H1 (cell line): ENCODE measurements around the gene TUG1. TPM values are rescaled to one million over a fixed set of nuclear protein-coding genes. Genes with fewer than 3 reads are reported as not detected.

ENCODE experiments used
- CTCF ChIA-PET: fragments of 300-600 bp; sonication (Branson Sonifier 250); formaldehyde crosslinking; loops from one replicate; lab custom pipeline; 2021; ENCODE audit not compliant: partially characterized antibody; lab: Charles Lee
- POLR2A ChIA-PET: fragments of 300-600 bp; sonication (Branson Sonifier 250); formaldehyde crosslinking; loops from one replicate; lab custom pipeline; 2021; ENCODE audit warnings: inconsistent platforms; ENCODE audit not compliant: partially characterized antibody; lab: Charles Lee
- DNase-seq, 2 experiments: peaks; one replicate each; pipeline versions ENCODE4 v3.0.0 to v3.0.0-alpha.2; 2010 to 2022; ENCODE audit warnings: low spot score in 2 of 2, low read depth in 1 of 2, mixed read lengths in 1 of 2
- FAIRE-seq: peaks from 2 replicates; lab custom pipeline; 2011; peaks lifted over from hg19 to GRCh38; lab: Jason Lieb, UNC
- H2AFZ ChIP-seq: 2 replicates; pipeline ENCODE4 v1.8.1; 2012; ENCODE audit warnings: low read length, inconsistent platforms
- H2AK5ac ChIP-seq: 2 replicates; pipeline ENCODE4 v1.6.1; 2013; ENCODE audit warnings: low read depth, low read length
- H2BK120ac ChIP-seq: replicated peaks from 2 replicates; pipeline ENCODE3; 2013; ENCODE audit warnings: low read depth, low read length, inconsistent platforms
- H2BK12ac ChIP-seq: 2 replicates; pipeline ENCODE4 v1.6.1; 2013; ENCODE audit warnings: low read depth, low read length
- H2BK15ac ChIP-seq: 2 replicates; pipeline ENCODE4 v1.6.1; 2013; ENCODE audit warnings: low read length
- H2BK20ac ChIP-seq: 2 replicates; pipeline ENCODE4 v1.6.1; 2013; ENCODE audit warnings: low read length
- H2BK5ac ChIP-seq: 2 replicates; pipeline ENCODE4 v1.6.1; 2013; ENCODE audit warnings: low read depth, low read length
- H3K14ac ChIP-seq: 2 replicates; pipeline ENCODE4 v1.6.1; 2013; ENCODE audit warnings: inconsistent platforms; ENCODE audit not compliant: insufficient read length
- H3K18ac ChIP-seq: 2 replicates; pipeline ENCODE4 v1.6.1; 2013; ENCODE audit warnings: low read length; ENCODE audit errors: extremely low read depth
- H3K23ac ChIP-seq: 2 replicates; pipeline ENCODE4 v1.6.1; 2013; ENCODE audit warnings: inconsistent platforms; ENCODE audit not compliant: insufficient read length
- H3K23me2 ChIP-seq: 2 replicates; pipeline ENCODE4 v1.6.1; 2013; ENCODE audit warnings: low read depth, low read length
- H3K27ac ChIP-seq: 2 replicates; pipeline ENCODE4 v1.6.1; 2011; ENCODE audit warnings: low read depth, low read length, inconsistent platforms
- H3K27me3 ChIP-seq, 4 experiments: replicated peaks in 1 of 4; 1 replicate in 1 of 4; 2 replicates in 3 of 4; pipeline versions ENCODE4 v1.6.1 to v1.8.1; 2011 to 2013; ENCODE audit warnings: low read length in 3 of 4, mild to moderate bottlenecking in 3 of 4, inconsistent platforms in 2 of 4, mixed read lengths in 2 of 4, moderate library complexity in 1 of 4; ENCODE audit not compliant: control insufficient read depth in 3 of 4, insufficient read depth in 3 of 4; ENCODE audit errors: extremely low read depth in 1 of 4
- H3K36me3 ChIP-seq, 4 experiments: 2 replicates each; pipeline versions ENCODE4 v1.6.1 to v1.8.1; 2011 to 2013; ENCODE audit warnings: mild to moderate bottlenecking in 4 of 4, low read length in 3 of 4, moderate library complexity in 2 of 4, control low read depth in 1 of 4, inconsistent platforms in 1 of 4; ENCODE audit not compliant: insufficient read depth in 4 of 4, control insufficient read depth in 2 of 4
- H3K4ac ChIP-seq: replicated peaks from 2 replicates; pipeline ENCODE3; 2013; ENCODE audit warnings: low read length, low read depth, mixed read lengths, inconsistent platforms; ENCODE audit not compliant: insufficient read length
- H3K4me1 ChIP-seq, 4 experiments: replicated peaks in 1 of 4; 1 replicate in 1 of 4; 2 replicates in 3 of 4; pipeline versions ENCODE4 v1.6.1 to v1.8.1; 2011 to 2013; ENCODE audit warnings: low read length in 3 of 4, inconsistent platforms in 2 of 4, mixed read lengths in 1 of 4; ENCODE audit not compliant: insufficient read depth in 4 of 4, control insufficient read depth in 3 of 4
- H3K4me2 ChIP-seq, 2 experiments: 2 replicates each; pipeline versions ENCODE4 v1.6.1 to v1.8.1; 2011 to 2013; ENCODE audit warnings: low read depth in 2 of 2, low read length in 2 of 2, control low read depth in 1 of 2, inconsistent platforms in 1 of 2, mild to moderate bottlenecking in 1 of 2; ENCODE audit not compliant: insufficient read depth in 1 of 2
- H3K4me3 ChIP-seq, 4 experiments: fragments of 200-600, 300-600 bp in 1 of 4; sonication (generic), shearing (Covaris generic), sonication (Bioruptor Twin) in 1 of 4; 2 replicates each; pipeline versions ENCODE4 v1.5.1 to v1.8.1; 2011 to 2016; ENCODE audit warnings: low read length in 4 of 4, low read depth in 3 of 4, control low read depth in 2 of 4, inconsistent platforms in 2 of 4, mild to moderate bottlenecking in 2 of 4, mixed read lengths in 1 of 4, moderate library complexity in 1 of 4; ENCODE audit not compliant: insufficient read depth in 2 of 4; ENCODE audit errors: extremely low read depth in 1 of 4
- H3K56ac ChIP-seq: replicated peaks from 2 replicates; pipeline ENCODE3; 2013; ENCODE audit warnings: low read depth, mild to moderate bottlenecking, mixed read lengths, low read length, inconsistent platforms; ENCODE audit not compliant: insufficient read length
- H3K79me1 ChIP-seq: 2 replicates; pipeline ENCODE4 v1.6.1; 2013; ENCODE audit warnings: low read depth, low read length, control low read depth
- H3K79me2 ChIP-seq, 2 experiments: 2 replicates each; pipeline versions ENCODE4 v1.6.1 to v1.8.1; 2012 to 2013; ENCODE audit warnings: low read length in 2 of 2, mild to moderate bottlenecking in 2 of 2, inconsistent platforms in 1 of 2; ENCODE audit not compliant: insufficient read depth in 2 of 2, control insufficient read depth in 1 of 2
- H3K9ac ChIP-seq, 4 experiments: replicated peaks in 1 of 4; 1 replicate in 1 of 4; 2 replicates in 3 of 4; pipeline versions ENCODE4 v1.6.1 to v1.8.1; 2011 to 2013; ENCODE audit warnings: low read depth in 3 of 4, low read length in 3 of 4, control low read depth in 2 of 4, mild to moderate bottlenecking in 2 of 4, moderate library complexity in 2 of 4, inconsistent platforms in 1 of 4; ENCODE audit errors: extremely low read depth in 1 of 4
- H3K9me3 ChIP-seq, 2 experiments: 2 replicates each; pipeline versions ENCODE4 v1.6.1 to v1.8.1; 2012 to 2013; ENCODE audit warnings: mild to moderate bottlenecking in 2 of 2, moderate library complexity in 2 of 2, control low read depth in 1 of 2, inconsistent platforms in 1 of 2, low read depth in 1 of 2, low read length in 1 of 2, mixed read lengths in 1 of 2; ENCODE audit not compliant: insufficient read depth in 2 of 2
- H4K20me1 ChIP-seq, 2 experiments: replicated peaks in 1 of 2; 2 replicates each; pipeline versions ENCODE3 to v1.8.1; 2011 to 2013; ENCODE audit warnings: inconsistent platforms in 2 of 2, low read length in 2 of 2, mild to moderate bottlenecking in 1 of 2; ENCODE audit not compliant: insufficient read depth in 2 of 2, control insufficient read depth in 1 of 2
- H4K5ac ChIP-seq: 2 replicates; pipeline ENCODE4 v1.6.1; 2013; ENCODE audit warnings: low read length, low read depth, mixed read lengths, inconsistent platforms; ENCODE audit not compliant: insufficient read length
- H4K8ac ChIP-seq: 2 replicates; pipeline ENCODE4 v1.8.0; 2013; ENCODE audit warnings: mild to moderate bottlenecking, moderate library complexity, low read length, inconsistent platforms; ENCODE audit not compliant: insufficient read depth; ENCODE audit errors: extremely low read depth
- H4K91ac ChIP-seq: replicated peaks from 2 replicates; pipeline ENCODE3; 2013; ENCODE audit warnings: low read length, mixed read lengths, inconsistent platforms; ENCODE audit not compliant: insufficient read length
- CTCF ChIP-seq, 3 experiments: IDR thresholded peaks; 1 replicate in 2 of 3; 2 replicates in 1 of 3; pipeline versions ENCODE4 v1.5.1 to v1.6.1; 2011; ENCODE audit warnings: low read length in 3 of 3, mild to moderate bottlenecking in 3 of 3, inconsistent platforms in 2 of 3, low read depth in 1 of 3, moderate library complexity in 1 of 3; ENCODE audit not compliant: insufficient read depth in 1 of 3; ENCODE audit errors: control extremely low read depth in 1 of 3
- E2F6 ChIP-seq: IDR thresholded peaks from 2 replicates; pipeline ENCODE4 v1.6.1; 2012; ENCODE audit warnings: inconsistent platforms
- WGBS, 2 experiments: shearing (Covaris generic) in 1 of 2; methylation state at CpG; one replicate each; pipeline versions ENCODE4 v1.1.6 to v1.1.7; 2013 to 2015; ENCODE audit warnings: low lambda C conversion rate in 2 of 2, mixed read lengths in 2 of 2, inconsistent platforms in 1 of 2, low coverage in 1 of 2, missing lambda C conversion rate in 1 of 2; ENCODE audit not compliant: insufficient replicate concordance in 2 of 2, insufficient coverage in 1 of 2, insufficient read length in 1 of 2; ENCODE audit errors: extremely low coverage in 1 of 2, missing lambda C conversion rate in 1 of 2; 5-methylcytosine and 5-hydroxymethylcytosine counted together
- polyA plus RNA-seq, 7 experiments: library from polyadenylated mRNA; depleted of rRNA in 3 of 7; stranded (reverse) in 5 of 7; unstranded in 2 of 7; fragments of >200 nt in 5 of 7; fragments of 200-250 nt in 2 of 7; gene quantifications; 1 replicate in 5 of 7; 2 replicates in 1 of 7; 4 replicates in 1 of 7; pipeline versions ENCODE4 v1.2.1 to v1.2.3, GENCODE V29; 2011 to 2013; ENCODE audit warnings: missing spikeins in 2 of 7, mixed read lengths in 2 of 7
- total RNA-seq: library from RNA; stranded (reverse); fragmentation: NEBNext Ultra II Directional; extraction: Animal tissue kit (Norgen Biotek cat#: 25700); gene quantifications from 2 replicates; pipeline ENCODE4 v1.2.1, GENCODE V29; 2021

Gene TUG1
- total and polyA plus RNA-seq, 2 of the 8 experiments (the other 6 are each of a cell fraction or from before 2014, with no cell fraction given): 119 to 129 TPM

DNA sequence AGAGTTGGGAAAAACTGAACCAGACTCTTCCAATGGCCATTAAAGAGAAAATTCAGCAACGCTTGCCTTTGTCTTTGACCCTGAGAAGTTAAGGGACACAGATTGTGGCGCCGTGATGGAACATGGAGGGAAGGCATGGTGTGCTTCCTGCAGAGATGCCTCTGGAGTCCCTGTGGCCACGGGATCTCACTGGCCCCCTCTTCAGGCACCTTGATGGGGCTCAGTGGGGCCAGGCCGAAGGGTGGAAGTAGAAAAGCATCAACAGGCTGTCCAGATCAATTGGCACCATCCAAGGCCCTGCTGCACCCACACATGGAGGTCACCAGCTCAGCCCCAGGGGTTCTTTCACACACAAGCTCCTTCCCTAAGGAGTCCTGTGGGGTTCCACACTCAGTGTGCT, 43.4 kb upstream of the TUG1 start:
- H3K4me2 ChIP-seq: no peak overlapping the region
- no peaks in the 10 kb centered on the region for H3K79me1 ChIP-seq
- H2BK12ac ChIP-seq: no peak overlapping the region
- peaks cover 27 to 64% (median 52%) of the 10 kb centered on the region in 4 experiments for H3K36me3 ChIP-seq
- DNase-seq (no peak), FAIRE-seq (no peak)
- TF ChIP-seq E2F6: no peak
- peak in 1 of 3 experiments; percentile 9; a peak in 1 of 4 replicates for TF ChIP-seq CTCF (IDR thresholded peaks at IDR 0.05; ENCODE audit: control extremely low read depth in 1 of 3, insufficient read depth in 1 of 3, low read depth in 1 of 3, low read length in 3 of 3)
- H3K27me3 ChIP-seq: no peaks in the 10 kb centered on the region
- H2BK20ac ChIP-seq: no peak overlapping the region
- no peaks in the 10 kb centered on the region for H3K4me1 ChIP-seq
- H3K23me2 ChIP-seq: no peaks in the 10 kb centered on the region
- H3K14ac ChIP-seq: no peak overlapping the region
- no peak overlapping the region for H3K18ac ChIP-seq
- H4K5ac ChIP-seq: no peak overlapping the region
- H3K4me3 ChIP-seq: no peak overlapping the region
- no peaks in the 10 kb centered on the region for H3K9me3 ChIP-seq
- peaks cover 0 to 6% of the 10 kb centered on the region in 2 experiments for H4K20me1 ChIP-seq
- no peak overlapping the region for H3K56ac ChIP-seq
- no peak overlapping the region for H3K9ac ChIP-seq
- ChIA-PET CTCF (interaction anchor here (1.0 to 1.4 kb wide), 2 partner anchors 8 to 163 kb away, joined by 3 to 8 read pairs; no protein-coding TSS in a partner anchor), POLR2A (interaction anchor here (1.5 to 2.2 kb wide), 3 partner anchors 14 to 43 kb away, joined by 5 to 9 read pairs (median 5); partner anchors contain the start of genes MORC2 and TUG1)
- no peak overlapping the region for H3K4ac ChIP-seq
- no peak overlapping the region for H2BK120ac ChIP-seq
- no peak overlapping the region for H2BK15ac ChIP-seq
- no peak overlapping the region for H2AFZ ChIP-seq
- H3K79me2 ChIP-seq: no peaks in the 10 kb centered on the region
- no peak overlapping the region for H3K23ac ChIP-seq
- H4K8ac ChIP-seq: no peak overlapping the region
- H2BK5ac ChIP-seq: no peak overlapping the region
- no peak overlapping the region for H4K91ac ChIP-seq
- H3K27ac ChIP-seq: no peak overlapping the region
- no peak overlapping the region for H2AK5ac ChIP-seq
- 95% methylated on average over 5 of the region's 5 CpGs; no CpG with 5 or more reads in 1 of the 2 experiments for WGBS, 2 experiments
